GM12874 (cell line): ENCODE measurements around the gene FGD3.

Experiments used
- CTCF ChIP-seq: IDR thresholded peaks from 2 replicates; pipeline ENCODE4 v1.5.1; 2011; ENCODE audit warnings: low read depth, mild to moderate bottlenecking, control low read depth, low read length, moderate library complexity; ENCODE audit not compliant: insufficient read depth

FGD3 gene

GRCh38 chr9:93009337-93010015, 62.2 kb downstream of the FGD3 start:
- TF ChIP-seq CTCF, result no peak

- TF ChIP-seq CTCF, result no peak
Observed at GRCh38 chr9:93010056-93010455, 62.7 kb downstream of the FGD3 start.

- TF ChIP-seq CTCF, result no peak
Observed at GRCh38 chr9:93010704-93011103, 63.4 kb downstream of the FGD3 start.

GRCh38 chr9:93011114-93011513, 63.8 kb downstream of the FGD3 start:
- TF ChIP-seq CTCF, result no peak

GRCh38 chr9:93012963-93013855, 65.9 kb downstream of the FGD3 start:
- no peak for TF ChIP-seq CTCF

- TF ChIP-seq CTCF, result no peak
Observed at GRCh38 chr9:93013856-93014582, 66.7 kb downstream of the FGD3 start.

GRCh38 chr9:93017621-93018020, 70.3 kb downstream of the FGD3 start:
- no peak for TF ChIP-seq CTCF
